Measurements from ENCODE around the gene YKT6. TPM values are rescaled to one million over a fixed set of nuclear protein-coding genes. Genes with fewer than 3 reads are reported as not detected.

Gene YKT6
- polyA plus RNA-seq, 1 donor (not counting 4 experiments of a cell fraction or from before 2014, with no cell fraction given): 148 TPM

DNA sequence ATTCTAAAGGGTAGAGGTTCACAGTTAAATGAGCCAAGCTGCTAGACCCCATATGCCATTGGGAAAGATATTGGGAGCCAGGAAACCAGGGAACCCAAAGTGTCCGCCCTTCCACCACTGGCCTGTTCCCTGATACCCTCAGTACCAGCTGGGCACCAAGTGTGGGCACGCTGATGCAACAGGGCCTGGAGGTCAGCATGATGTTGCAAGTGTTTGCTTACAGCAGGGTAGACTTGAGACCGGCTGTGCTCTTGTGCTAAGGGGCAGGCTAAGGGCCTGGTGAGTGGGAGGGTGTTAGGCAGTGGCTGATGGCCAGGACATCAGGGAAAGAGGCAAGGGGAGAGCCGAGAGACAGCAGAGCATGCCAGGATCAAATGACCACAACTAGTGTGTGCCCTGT is 38.6 kb upstream of the YKT6 start:
- FAIRE-seq (no peak), DNase-seq (ENCODE audit: low read depth, low spot score) (no peak)
- dilution Hi-C loops (cut with MboI; ENCODE audit: extremely low pct_ligation_motif_present, low sequenced_read_pairs): no loop called here
- Histone ChIP-seq H3K36me3 (ENCODE audit: control insufficient read depth in 2 of 2, extremely low read depth in 1 of 2, insufficient read depth in 2 of 2, low read length in 2 of 2) (no peaks in the 10 kb centered on the region), H3K4me1 (ENCODE audit: control insufficient read depth, extremely low read depth, insufficient read depth, low read length) (peaks cover 13% of the 10 kb centered on the region), H3K27ac (ENCODE audit: control insufficient read depth, insufficient read depth, low read length) (no peak overlapping the region), H3K4me3 (ENCODE audit: control insufficient read depth in 2 of 3, extremely low read depth in 1 of 3, insufficient read depth in 2 of 3, low read depth in 1 of 3, low read length in 3 of 3) (no peak overlapping the region), H3K9ac (ENCODE audit: control insufficient read depth, extremely low read depth, insufficient read depth, low read length) (no peak overlapping the region), H3K27me3 (ENCODE audit: control insufficient read depth, extremely low read depth, insufficient read depth, low read length) (no peaks in the 10 kb centered on the region), H4K20me1 (ENCODE audit: control insufficient read depth, extremely low read depth, insufficient read depth, low read length) (no peaks in the 10 kb centered on the region), H3K9me3 (ENCODE audit: control insufficient read depth, low read depth, low read length) (no peaks in the 10 kb centered on the region), H3K79me2 (ENCODE audit: control insufficient read depth, insufficient read depth, low read length) (no peaks in the 10 kb centered on the region), H3K9me1 (ENCODE audit: control insufficient read depth, extremely low read depth, insufficient read depth, low read length) (no peaks in the 10 kb centered on the region), H2AFZ (ENCODE audit: control insufficient read depth, low read length) (no peak overlapping the region), H3K4me2 (ENCODE audit: control insufficient read depth, extremely low read depth, insufficient read depth, low read depth, low read length) (no peak overlapping the region)
- TF ChIP-seq EZH2 (IDR thresholded peaks at IDR 0.05; ENCODE audit: low read length): no peak
- TF ChIP-seq, protein P1, sequence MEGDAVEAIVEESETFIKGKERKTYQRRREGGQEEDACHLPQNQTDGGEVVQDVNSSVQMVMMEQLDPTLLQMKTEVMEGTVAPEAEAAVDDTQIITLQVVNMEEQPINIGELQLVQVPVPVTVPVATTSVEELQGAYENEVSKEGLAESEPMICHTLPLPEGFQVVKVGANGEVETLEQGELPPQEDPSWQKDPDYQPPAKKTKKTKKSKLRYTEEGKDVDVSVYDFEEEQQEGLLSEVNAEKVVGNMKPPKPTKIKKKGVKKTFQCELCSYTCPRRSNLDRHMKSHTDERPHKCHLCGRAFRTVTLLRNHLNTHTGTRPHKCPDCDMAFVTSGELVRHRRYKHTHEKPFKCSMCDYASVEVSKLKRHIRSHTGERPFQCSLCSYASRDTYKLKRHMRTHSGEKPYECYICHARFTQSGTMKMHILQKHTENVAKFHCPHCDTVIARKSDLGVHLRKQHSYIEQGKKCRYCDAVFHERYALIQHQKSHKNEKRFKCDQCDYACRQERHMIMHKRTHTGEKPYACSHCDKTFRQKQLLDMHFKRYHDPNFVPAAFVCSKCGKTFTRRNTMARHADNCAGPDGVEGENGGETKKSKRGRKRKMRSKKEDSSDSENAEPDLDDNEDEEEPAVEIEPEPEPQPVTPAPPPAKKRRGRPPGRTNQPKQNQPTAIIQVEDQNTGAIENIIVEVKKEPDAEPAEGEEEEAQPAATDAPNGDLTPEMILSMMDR (optimal IDR thresholded peaks at IDR 0.05 in 1 of 3, IDR thresholded peaks at IDR 0.05 in 1 of 3, conservative IDR thresholded peaks at IDR 0.05 in 1 of 3; ENCODE audit: extremely low read depth in 1 of 3, insufficient read depth in 2 of 3, low read length in 3 of 3): no peak

DNA sequence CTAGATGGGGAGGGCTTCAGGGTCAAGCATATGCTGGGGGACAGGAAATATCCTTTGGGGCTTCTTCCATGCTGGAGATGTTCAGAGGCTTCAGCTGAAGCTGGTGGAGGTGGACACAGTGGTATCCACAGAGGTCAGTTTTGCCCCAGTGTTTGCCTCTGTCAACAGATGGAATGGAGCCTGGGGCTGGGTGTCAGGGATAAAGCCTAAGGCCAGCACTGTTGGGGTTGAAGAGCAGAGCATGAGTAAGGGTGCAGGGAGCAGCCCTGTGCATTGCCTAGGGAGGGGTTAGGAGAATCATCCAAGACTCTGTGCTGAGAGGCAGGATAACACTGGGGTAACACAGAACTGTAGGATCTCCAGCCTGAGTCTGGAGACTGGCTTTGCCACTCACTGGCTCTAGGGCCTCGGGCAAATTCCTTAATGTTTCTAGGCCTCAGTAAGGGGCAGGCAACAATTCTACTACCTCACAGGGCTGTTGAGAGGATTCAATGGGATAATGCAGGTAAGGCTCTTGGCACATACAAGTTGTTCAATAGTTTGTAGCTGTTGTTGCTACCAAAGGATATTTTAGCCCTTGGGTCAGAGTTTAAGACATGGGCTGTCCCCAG is 37.9 kb upstream of the YKT6 start:
- no peak overlapping the region for H3K9ac ChIP-seq (ENCODE audit: control insufficient read depth, extremely low read depth, insufficient read depth, low read length)
- DNase-seq (ENCODE audit: low read depth, low spot score) (no peak), FAIRE-seq (peak; percentile 32)
- no peaks in the 10 kb centered on the region for H3K36me3 ChIP-seq (ENCODE audit: control insufficient read depth in 2 of 2, extremely low read depth in 1 of 2, insufficient read depth in 2 of 2, low read length in 2 of 2)
- no peaks in the 10 kb centered on the region for H3K27me3 ChIP-seq (ENCODE audit: control insufficient read depth, extremely low read depth, insufficient read depth, low read length)
- H3K79me2 ChIP-seq (ENCODE audit: control insufficient read depth, insufficient read depth, low read length): no peaks in the 10 kb centered on the region
- H3K9me1 ChIP-seq (ENCODE audit: control insufficient read depth, extremely low read depth, insufficient read depth, low read length): no peaks in the 10 kb centered on the region
- no peak for TF ChIP-seq EZH2 (IDR thresholded peaks at IDR 0.05; ENCODE audit: low read length)
- H4K20me1 ChIP-seq (ENCODE audit: control insufficient read depth, extremely low read depth, insufficient read depth, low read length): no peaks in the 10 kb centered on the region
- no peak overlapping the region for H3K4me2 ChIP-seq (ENCODE audit: control insufficient read depth, extremely low read depth, insufficient read depth, low read depth, low read length)
- no peak overlapping the region for H2AFZ ChIP-seq (ENCODE audit: control insufficient read depth, low read length)
- H3K27ac ChIP-seq (ENCODE audit: control insufficient read depth, insufficient read depth, low read length): no peak overlapping the region
- no peaks in the 10 kb centered on the region for H3K9me3 ChIP-seq (ENCODE audit: control insufficient read depth, low read depth, low read length)
- dilution Hi-C loops (cut with MboI; ENCODE audit: extremely low pct_ligation_motif_present, low sequenced_read_pairs): no loop called here
- peaks cover 13% of the 10 kb centered on the region for H3K4me1 ChIP-seq (ENCODE audit: control insufficient read depth, extremely low read depth, insufficient read depth, low read length)
- H3K4me3 ChIP-seq (ENCODE audit: control insufficient read depth in 2 of 3, extremely low read depth in 1 of 3, insufficient read depth in 2 of 3, low read depth in 1 of 3, low read length in 3 of 3): no peak overlapping the region

DNA sequence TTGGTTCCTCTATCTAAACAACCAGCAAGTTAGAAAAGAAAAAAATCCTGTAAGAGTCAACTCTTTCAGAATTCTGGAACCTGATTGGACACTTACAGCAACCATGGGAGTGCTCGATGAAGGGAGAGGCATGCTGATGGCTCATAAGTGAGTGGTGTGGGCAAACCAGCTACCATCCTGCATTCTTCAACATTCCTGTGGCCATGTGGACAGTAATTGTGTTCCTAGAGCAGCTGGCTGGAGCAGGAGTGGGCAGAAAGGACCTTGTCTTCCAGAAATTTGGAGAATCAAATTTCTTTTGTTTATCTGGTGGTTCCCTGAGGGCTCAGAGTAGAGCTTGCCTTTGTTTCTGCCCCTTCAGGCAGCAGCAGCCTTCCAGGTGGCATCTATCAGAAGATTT is 37.2 kb upstream of the YKT6 start:
- no peaks in the 10 kb centered on the region for H3K27me3 ChIP-seq (ENCODE audit: control insufficient read depth, extremely low read depth, insufficient read depth, low read length)
- no peaks in the 10 kb centered on the region for H3K36me3 ChIP-seq (ENCODE audit: control insufficient read depth in 2 of 2, extremely low read depth in 1 of 2, insufficient read depth in 2 of 2, low read length in 2 of 2)
- no peaks in the 10 kb centered on the region for H3K79me2 ChIP-seq (ENCODE audit: control insufficient read depth, insufficient read depth, low read length)
- dilution Hi-C loops (cut with MboI; ENCODE audit: extremely low pct_ligation_motif_present, low sequenced_read_pairs): no loop called here
- H2AFZ ChIP-seq (ENCODE audit: control insufficient read depth, low read length): no peak overlapping the region
- H3K4me1 ChIP-seq (ENCODE audit: control insufficient read depth, extremely low read depth, insufficient read depth, low read length): peaks cover 13% of the 10 kb centered on the region
- peak; percentile 94 for FAIRE-seq
- H3K27ac ChIP-seq (ENCODE audit: control insufficient read depth, insufficient read depth, low read length): no peak overlapping the region
- H3K9me3 ChIP-seq (ENCODE audit: control insufficient read depth, low read depth, low read length): no peaks in the 10 kb centered on the region
- H3K4me2 ChIP-seq (ENCODE audit: control insufficient read depth, extremely low read depth, insufficient read depth, low read depth, low read length): peak overlapping the region; percentile 31
- H3K4me3 ChIP-seq (ENCODE audit: control insufficient read depth in 2 of 3, extremely low read depth in 1 of 3, insufficient read depth in 2 of 3, low read depth in 1 of 3, low read length in 3 of 3): no peak overlapping the region
- no peaks in the 10 kb centered on the region for H4K20me1 ChIP-seq (ENCODE audit: control insufficient read depth, extremely low read depth, insufficient read depth, low read length)
- TF ChIP-seq EZH2 (IDR thresholded peaks at IDR 0.05; ENCODE audit: low read length): no peak
- TF ChIP-seq, protein P1 (optimal IDR thresholded peaks at IDR 0.05 in 1 of 3, IDR thresholded peaks at IDR 0.05 in 1 of 3, conservative IDR thresholded peaks at IDR 0.05 in 1 of 3; ENCODE audit: extremely low read depth in 1 of 3, insufficient read depth in 2 of 3, low read length in 3 of 3): no peak
- no peaks in the 10 kb centered on the region for H3K9me1 ChIP-seq (ENCODE audit: control insufficient read depth, extremely low read depth, insufficient read depth, low read length)
- peak; percentile 11 for DNase-seq (ENCODE audit: low read depth, low spot score)
- no peak overlapping the region for H3K9ac ChIP-seq (ENCODE audit: control insufficient read depth, extremely low read depth, insufficient read depth, low read length)

Measured in keratinocyte (primary cell).